Measurements from ENCODE around the gene SAP30BP. TPM values are rescaled to one million over a fixed set of nuclear protein-coding genes. Genes with fewer than 3 reads are reported as not detected.
A peak's percentile ranks its signal among the peaks of the same experiment; 100 is the strongest.

The SAP30BP gene
- total and polyA plus RNA-seq, 8 donors: 58.9 to 111 (median 101) TPM

- intact Hi-C loops (cut with DNase I): no loop called here
- Histone ChIP-seq H3K36me3 (peaks cover 0 to 45% of the 10 kb centered on the region in 2 donors), H3K9me3 (no peaks in the 10 kb centered on the region), H3K27ac (no peak overlapping the region), H3K4me3 (no peak overlapping the region), H3K4me1 (peaks cover 15 to 29% of the 10 kb centered on the region in 2 donors), H3K27me3 (no peaks in the 10 kb centered on the region)
- DNase-seq (no peak), ATAC-seq (no peak)
- no peak for TF ChIP-seq CTCF (IDR thresholded peaks at IDR 0.05)
Observed at GRCh38 chr17:75664099-75664549, 3.0 kb upstream of the SAP30BP start.

DNA sequence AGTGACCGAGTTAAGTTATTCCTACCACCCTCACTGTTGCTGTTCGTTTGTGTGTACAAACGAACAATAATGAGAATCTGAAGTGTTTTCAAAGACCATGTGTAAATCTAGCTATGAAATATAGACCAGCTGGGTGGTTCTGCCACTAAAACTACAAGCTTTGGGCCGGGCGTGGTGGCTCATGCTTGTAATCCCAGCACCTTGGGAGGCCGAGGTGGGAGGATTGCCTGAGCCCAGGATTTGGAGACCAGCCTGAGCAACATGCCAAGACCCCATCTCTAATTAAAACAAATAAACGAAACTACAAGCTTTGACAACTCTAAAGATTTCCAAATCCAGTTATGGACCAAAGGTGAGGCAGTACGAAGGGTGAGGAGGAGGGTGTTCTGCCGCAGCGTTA lies 1.2 kb upstream of the SAP30BP start:
- DNase-seq: no peak
- ATAC-seq: no peak

GRCh38 chr17:75667825-75668224 lies 687 bp downstream of the SAP30BP start:
- peaks cover 1 to 50% of the 10 kb centered on the region in 2 donors for H3K36me3 ChIP-seq
- DNase-seq: no peak
- H3K4me3 ChIP-seq: peak overlapping the region; percentile 92 to 99
- TF ChIP-seq CTCF (IDR thresholded peaks at IDR 0.05): no peak
- H3K4me1 ChIP-seq: peaks cover 15 to 43% of the 10 kb centered on the region in 2 donors
- intact Hi-C loops (cut with DNase I): no loop called here
- H3K27ac ChIP-seq: peak overlapping the region in 1 of 2 donors; percentile 90
- H3K27me3 ChIP-seq: no peaks in the 10 kb centered on the region
- H3K9me3 ChIP-seq: no peaks in the 10 kb centered on the region
- ATAC-seq: no peak

More for the DNA sequence above, 1.2 kb upstream of the SAP30BP start:
- peak overlapping the region; percentile 92 to 99 for H3K4me3 ChIP-seq
- H3K4me1 ChIP-seq: peaks cover 15 to 37% of the 10 kb centered on the region in 2 donors
- TF ChIP-seq CTCF (IDR thresholded peaks at IDR 0.05): no peak
- intact Hi-C loops (cut with DNase I): no loop called here
- no peak overlapping the region for H3K27ac ChIP-seq
- peaks cover 0 to 50% of the 10 kb centered on the region in 2 donors for H3K36me3 ChIP-seq
- no peaks in the 10 kb centered on the region for H3K27me3 ChIP-seq
- no peaks in the 10 kb centered on the region for H3K9me3 ChIP-seq

GRCh38 chr17:75668489-75668888 lies 1.4 kb downstream of the SAP30BP start:
- intact Hi-C loops (cut with DNase I): no loop called here

GRCh38 chr17:75670868-75671267 lies 3.7 kb downstream of the SAP30BP start:
- no peaks in the 10 kb centered on the region for H3K9me3 ChIP-seq
- H3K36me3 ChIP-seq: peaks cover 5 to 63% of the 10 kb centered on the region in 2 donors
- H3K4me3 ChIP-seq: no peak overlapping the region
- no peak overlapping the region for H3K27ac ChIP-seq
- intact Hi-C loops (cut with DNase I): loop anchor here in 1 of 2 donors (5.0 kb wide), 1 partner anchor 76 kb away; no protein-coding TSS in a partner anchor
- TF ChIP-seq CTCF (IDR thresholded peaks at IDR 0.05): no peak
- H3K27me3 ChIP-seq: no peaks in the 10 kb centered on the region
- peaks cover 14 to 49% of the 10 kb centered on the region in 2 donors for H3K4me1 ChIP-seq
- ATAC-seq (no peak), DNase-seq (no peak)

More at GRCh38 chr17:75668489-75668888, 1.4 kb downstream of the SAP30BP start:
- Histone ChIP-seq H3K27ac (no peak overlapping the region), H3K9me3 (no peaks in the 10 kb centered on the region), H3K4me3 (peak overlapping the region in 1 of 2 donors; percentile 99), H3K27me3 (no peaks in the 10 kb centered on the region), H3K36me3 (peaks cover 5 to 53% of the 10 kb centered on the region in 2 donors), H3K4me1 (peaks cover 15 to 43% of the 10 kb centered on the region in 2 donors)
- DNase-seq (no peak), ATAC-seq (no peak)
- no peak for TF ChIP-seq CTCF (IDR thresholded peaks at IDR 0.05)
